GM18870 (cell line): Measurements from ENCODE around the gene TXNDC12.
"Not testable (repeated sequence)": the region's sequence is repeated elsewhere in the genome, so short reads cannot be mapped to it uniquely, and the experiment has no call there.

ENCODE experiments used
- ATAC-seq: cut with Tn5 transposase; IDR thresholded peaks from one replicate; pipeline ENCODE4 v1.9.1; 2021; ENCODE audit warnings: moderate library complexity; ENCODE audit not compliant: unreplicated experiment

Gene TXNDC12

DNA sequence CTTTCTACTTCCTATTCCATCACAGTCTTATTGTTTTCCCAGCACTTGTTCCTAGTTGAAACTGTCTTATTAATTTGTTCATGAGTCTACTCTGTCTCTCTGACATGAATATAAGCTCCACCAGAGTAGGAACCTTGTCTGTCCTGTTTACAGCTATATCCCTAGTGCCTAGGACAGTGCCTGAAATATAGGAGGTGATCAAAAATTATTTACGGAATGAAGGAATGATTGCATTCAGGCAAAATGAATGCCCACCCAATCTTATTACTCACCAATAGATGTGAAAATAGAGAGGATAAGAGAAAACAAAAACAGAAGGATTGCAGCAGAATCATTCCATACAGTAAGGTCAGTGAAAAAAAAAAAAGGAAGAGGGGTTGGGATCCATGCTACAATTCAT lies 1.1 kb downstream of the TXNDC12 start:
- no peak for ATAC-seq

- ATAC-seq, result not testable (repeated sequence)
Observed at GRCh38 chr1:52049337-52049736, 5.7 kb downstream of the TXNDC12 start.

DNA sequence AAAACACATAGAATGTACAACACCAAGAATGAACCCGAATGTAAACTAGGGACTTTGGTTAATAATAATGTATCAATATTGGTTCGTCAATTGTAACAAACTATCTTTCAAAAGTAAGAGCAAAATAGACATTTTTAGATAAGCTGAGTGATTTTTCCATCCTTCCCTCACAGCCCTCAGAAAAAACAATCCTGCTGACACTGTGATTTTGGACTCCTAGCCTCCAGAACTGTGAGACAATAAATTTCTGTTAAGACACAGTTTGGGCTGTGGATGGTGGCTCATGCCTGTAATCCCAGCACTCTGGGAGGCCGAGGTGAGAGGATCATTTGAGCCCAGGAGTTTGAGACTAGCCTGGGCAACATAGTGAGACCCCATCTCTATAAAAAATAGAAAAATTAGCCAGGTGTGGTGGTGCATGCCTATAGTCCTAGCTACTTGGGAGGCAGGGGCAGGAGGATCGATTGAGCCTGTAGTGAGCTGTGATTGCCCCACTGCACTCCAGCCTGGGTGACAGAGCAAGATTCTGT lies 9.3 kb downstream of the TXNDC12 start:
- ATAC-seq, result not testable (repeated sequence)

GRCh38 chr1:52045236-52045635 lies 9.8 kb downstream of the TXNDC12 start:
- ATAC-seq, result no peak

DNA sequence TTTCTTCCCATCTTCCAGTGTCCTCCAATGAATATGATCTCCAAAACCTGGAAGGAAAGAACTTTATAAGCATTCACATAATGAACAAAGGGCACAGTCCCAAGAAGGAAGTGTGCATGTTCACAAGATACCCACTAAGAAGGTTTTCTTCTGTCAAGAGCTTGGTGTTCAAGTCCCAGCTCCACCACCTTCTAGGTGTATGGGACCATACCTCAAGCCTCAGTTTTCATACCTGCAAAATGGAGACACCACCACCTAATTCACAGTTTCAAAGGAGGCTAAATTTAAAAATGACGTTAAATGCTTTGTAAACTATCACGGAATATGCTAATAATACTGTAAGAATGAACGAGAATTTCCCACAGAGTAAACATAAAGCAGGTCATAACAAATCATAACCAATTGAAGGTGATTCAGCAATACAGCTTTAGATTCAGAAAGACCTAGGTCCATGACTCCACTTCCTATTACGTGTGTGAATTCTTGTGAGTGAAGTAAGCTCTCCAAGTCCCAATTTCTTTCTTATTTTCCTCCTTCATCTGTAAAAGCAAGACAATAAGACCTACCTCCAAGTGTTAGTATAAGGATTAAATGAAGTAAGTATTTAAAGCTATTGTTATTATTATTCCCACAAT lies 13.3 kb downstream of the TXNDC12 start:
- ATAC-seq, result no peak

- no peak for ATAC-seq
Observed at GRCh38 chr1:52037909-52038308, 17.1 kb downstream of the TXNDC12 start.

GRCh38 chr1:52037402-52037814 lies 17.6 kb downstream of the TXNDC12 start:
- ATAC-seq, result no peak

DNA sequence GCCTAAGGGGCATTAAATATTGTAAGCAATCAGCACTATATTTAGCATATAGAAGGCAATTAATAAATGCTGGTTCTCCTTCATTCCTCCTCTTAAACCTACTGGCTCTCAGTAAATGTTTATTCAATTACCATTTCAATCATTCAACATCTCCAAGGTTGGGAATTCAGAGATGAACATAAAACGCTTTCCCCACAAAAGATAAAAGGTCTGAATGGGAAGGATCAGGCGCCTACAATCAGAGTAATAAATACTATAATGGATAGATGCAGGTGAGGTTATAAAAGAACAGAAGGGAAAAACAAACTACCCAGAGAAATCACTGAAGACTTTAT lies 21.0 kb downstream of the TXNDC12 start:
- no peak for ATAC-seq

- peak; percentile 81 for ATAC-seq
Observed at GRCh38 chr1:52033190-52034049, 21.6 kb downstream of the TXNDC12 start, which contains the start of gene KTI12. Gene KTI12, minus strand, starts transcription at chr1:52033810. Its CDS starts 49 bp downstream, at chr1:52033761.

- ATAC-seq, result no peak
Observed at GRCh38 chr1:52032785-52033131, 22.2 kb downstream of the TXNDC12 start.

GRCh38 chr1:52032124-52032784 lies 22.7 kb downstream of the TXNDC12 start:
- ATAC-seq, result no peak

GRCh38 chr1:52028839-52029238 lies 26.2 kb downstream of the TXNDC12 start:
- not testable (repeated sequence) for ATAC-seq

DNA sequence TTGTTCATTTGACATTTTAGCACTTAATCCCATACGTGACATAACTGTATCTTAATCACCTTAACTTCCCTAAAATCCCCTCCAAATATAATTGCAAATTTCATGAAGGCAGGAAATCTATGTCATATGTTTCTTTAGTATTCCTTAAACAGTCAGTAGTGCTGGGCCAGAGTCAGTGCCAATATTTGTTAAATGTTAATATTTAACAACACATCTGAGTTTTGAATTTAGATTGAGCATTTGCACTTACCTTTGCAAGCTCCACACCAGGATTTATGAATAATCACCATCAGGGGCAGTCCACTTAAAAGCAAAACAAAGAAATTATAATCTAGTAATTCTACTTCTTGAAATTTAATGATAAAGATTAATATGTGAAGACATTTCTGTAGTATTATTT lies 26.7 kb downstream of the TXNDC12 start:
- ATAC-seq, result no peak

DNA sequence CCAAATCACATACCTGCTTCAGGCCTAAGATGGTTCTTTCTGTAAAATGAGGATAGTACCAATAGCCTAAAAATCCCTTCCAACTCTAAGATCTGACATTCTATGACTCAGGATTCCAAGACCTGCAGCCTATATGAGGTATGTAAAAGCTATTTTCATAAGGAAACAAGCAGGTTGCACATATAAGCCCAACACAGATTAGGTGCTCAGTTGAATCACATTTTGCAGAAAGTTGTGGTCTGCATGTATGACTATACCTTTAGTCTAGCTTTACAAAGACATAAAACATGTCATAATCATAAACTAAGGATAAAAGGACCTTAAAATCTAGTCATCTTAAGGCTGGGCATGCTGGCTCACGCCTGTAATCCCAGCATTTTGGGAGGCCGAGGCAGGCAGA lies 28.7 kb downstream of the TXNDC12 start:
- no peak for ATAC-seq

- ATAC-seq, result no peak
Observed at GRCh38 chr1:52022133-52022532, 32.9 kb downstream of the TXNDC12 start.

DNA sequence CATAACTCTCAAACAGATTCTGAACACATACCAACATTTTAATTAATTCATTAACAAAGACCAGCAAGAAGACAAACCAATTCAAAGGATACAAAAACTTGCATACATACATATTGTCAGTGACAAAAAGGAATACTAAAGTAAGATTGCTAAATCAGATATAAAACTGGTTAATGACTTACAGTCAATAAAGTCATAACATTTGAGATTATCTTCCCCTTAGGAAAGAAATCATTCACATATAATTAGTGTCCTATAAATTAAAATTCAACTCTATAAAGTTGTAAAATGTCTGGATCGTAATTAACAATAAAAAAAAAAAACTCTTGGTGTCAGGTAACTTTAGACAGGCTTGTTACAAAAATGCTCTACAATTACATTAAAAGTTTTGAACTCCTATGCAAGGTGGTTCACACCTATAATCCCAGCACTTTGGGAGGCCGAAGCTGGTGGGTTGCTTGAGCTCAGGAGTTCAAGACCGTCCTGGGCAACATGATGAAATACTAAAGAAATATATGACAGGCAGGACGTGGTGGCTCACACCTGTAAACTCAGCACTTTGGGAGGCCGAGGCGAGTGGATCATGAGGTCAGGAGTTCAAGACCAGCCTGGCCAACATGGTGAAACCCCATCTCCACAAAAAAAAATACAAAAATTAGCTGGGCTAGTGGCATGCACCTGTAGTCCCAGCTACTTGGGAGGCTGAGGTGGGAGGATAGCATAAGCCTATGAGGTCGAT lies 46.8 kb downstream of the TXNDC12 start:
- no peak for ATAC-seq

DNA sequence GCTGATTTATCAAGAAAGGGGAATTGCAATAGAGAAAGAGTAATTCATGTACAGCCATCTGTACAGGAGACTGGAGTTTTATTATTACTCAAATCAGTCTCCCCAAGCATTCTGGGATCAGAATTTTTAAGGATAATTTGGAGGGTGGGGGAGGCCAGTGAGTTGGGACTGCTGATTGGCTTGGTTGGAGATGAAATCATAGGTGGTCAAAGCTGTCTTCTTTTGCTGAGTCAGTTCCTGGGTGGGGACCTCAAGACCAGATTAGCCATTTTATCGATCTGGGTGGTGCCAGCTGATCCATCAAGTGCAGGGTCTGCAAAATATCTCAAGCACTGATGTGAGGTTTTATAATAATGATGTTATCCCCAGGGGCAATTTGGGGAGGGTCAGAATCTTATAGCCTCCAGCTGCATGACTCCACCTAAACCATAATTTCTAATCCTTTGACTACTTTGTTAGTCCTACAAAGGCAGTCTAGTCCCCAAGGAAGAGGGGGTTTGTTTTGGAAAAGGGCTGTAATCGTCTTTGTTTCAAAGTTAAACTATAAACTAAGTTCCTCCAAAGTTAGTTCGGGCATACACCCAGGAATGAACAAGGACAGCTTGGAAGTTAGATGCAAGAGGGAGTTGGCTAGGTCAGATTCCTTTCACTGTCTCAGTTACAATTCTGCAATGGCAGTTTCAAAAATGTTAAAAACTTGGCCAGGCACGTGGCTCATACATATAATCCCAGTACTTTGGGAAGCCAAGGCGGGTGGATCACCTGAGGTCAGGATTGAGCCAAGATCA lies 47.6 kb downstream of the TXNDC12 start:
- no peak for ATAC-seq

DNA sequence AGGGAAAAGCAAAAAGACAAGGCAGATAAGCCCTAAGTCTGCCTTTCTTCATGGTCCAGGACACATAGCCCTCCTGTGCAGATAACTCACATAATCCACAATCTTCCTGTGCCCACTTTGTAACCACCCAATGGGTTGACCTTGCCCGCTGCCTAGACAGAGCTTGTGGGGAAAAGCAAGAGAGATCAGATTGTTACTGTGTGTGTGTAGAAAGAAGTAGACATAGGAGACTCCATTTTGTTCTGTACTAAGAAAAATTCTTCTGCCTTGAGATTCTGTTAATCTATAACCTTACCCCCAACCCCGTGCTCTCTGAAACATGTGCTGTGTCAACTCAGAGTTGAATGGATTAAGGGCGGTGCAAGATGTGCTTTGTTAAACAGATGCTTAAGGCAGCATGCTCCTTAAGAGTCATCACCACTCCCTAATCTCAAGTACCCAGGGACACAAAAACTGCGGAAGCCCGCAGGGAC lies 48.9 kb downstream of the TXNDC12 start:
- not testable (repeated sequence) for ATAC-seq

DNA sequence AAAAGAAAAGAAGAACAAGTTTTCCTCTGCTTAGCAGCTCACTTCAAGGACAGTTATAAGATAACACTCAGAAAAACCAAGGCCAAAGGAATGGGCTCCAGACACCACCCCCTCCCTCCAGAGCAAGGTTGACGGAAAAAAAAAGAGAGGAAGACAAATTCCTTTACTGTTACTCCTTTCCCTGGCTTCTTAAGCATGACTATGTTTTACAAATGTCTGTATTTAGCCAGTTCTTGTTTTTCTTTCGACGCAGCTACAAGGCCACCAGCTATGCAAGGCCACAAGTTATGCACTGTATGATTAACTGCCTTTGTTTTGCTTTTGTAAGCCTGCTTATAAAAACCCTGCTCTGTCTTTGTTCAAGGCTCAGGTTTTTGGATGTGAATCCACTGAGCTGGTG lies 49.4 kb downstream of the TXNDC12 start:
- ATAC-seq, result not testable (repeated sequence)

GRCh38 chr1:52003877-52004276 lies 51.1 kb downstream of the TXNDC12 start:
- no peak for ATAC-seq
